Measurements from ENCODE around the gene METTL8. TPM values are rescaled to one million over a fixed set of nuclear protein-coding genes. Genes with fewer than 3 reads are reported as not detected.

Gene METTL8
- total and polyA plus RNA-seq, 8 donors, result 13.8 to 19.2 (median 15.2) TPM

DNA sequence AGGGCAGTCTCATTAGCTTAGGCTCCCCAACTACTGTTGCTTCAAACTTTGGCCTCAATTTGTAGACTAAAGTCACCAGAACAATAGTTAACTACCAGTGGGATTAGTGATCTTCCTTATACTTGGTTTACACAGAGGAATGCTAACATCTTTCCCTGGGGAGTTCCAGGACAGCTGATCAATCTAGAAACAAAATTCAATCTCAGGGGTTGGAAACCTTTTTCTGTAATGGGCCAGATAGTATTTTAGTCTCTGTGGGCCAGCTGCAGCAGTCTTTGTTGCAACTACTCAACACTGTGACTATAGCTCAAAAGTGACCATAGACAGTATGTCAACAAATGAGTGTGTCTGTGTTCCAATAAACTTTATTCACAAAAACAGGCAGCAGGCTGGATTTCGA lies 85.7 kb downstream of the METTL8 start:
- TF ChIP-seq, protein P1, sequence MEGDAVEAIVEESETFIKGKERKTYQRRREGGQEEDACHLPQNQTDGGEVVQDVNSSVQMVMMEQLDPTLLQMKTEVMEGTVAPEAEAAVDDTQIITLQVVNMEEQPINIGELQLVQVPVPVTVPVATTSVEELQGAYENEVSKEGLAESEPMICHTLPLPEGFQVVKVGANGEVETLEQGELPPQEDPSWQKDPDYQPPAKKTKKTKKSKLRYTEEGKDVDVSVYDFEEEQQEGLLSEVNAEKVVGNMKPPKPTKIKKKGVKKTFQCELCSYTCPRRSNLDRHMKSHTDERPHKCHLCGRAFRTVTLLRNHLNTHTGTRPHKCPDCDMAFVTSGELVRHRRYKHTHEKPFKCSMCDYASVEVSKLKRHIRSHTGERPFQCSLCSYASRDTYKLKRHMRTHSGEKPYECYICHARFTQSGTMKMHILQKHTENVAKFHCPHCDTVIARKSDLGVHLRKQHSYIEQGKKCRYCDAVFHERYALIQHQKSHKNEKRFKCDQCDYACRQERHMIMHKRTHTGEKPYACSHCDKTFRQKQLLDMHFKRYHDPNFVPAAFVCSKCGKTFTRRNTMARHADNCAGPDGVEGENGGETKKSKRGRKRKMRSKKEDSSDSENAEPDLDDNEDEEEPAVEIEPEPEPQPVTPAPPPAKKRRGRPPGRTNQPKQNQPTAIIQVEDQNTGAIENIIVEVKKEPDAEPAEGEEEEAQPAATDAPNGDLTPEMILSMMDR (IDR thresholded peaks at IDR 0.05), result no peak
- ATAC-seq, result no peak
- H3K27me3 ChIP-seq, result no peaks in the 10 kb centered on the region
- H3K4me1 ChIP-seq, result no peaks in the 10 kb centered on the region
- no peak overlapping the region for H3K27ac ChIP-seq
- no peak for DNase-seq
- intact Hi-C loops (cut with DNase I), result no loop called here
- no peaks in the 10 kb centered on the region for H3K36me3 ChIP-seq
- H3K9me3 ChIP-seq, result peaks cover 0 to 5% of the 10 kb centered on the region in 2 donors
- H3K4me3 ChIP-seq, result no peak overlapping the region

DNA sequence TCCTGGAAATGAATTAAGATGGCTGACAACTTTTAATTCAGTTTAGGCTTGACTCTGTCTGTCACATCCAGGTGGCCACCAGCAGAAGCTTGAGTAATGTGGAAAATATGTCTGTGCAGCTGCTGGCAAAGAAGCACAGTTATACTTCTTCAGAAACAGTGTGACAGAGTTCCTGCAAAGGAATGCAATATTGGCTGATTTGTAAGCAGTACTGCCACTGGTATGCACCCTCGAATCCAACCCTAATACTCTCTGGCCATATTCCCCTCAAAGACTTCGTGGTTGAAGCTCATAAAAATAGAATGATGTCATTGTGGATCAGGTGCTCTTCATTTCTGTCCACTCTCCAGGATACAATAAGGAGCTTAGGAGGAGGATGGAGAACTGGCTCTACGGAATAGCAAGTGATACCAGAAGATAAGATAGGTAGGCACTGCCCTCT lies 86.2 kb downstream of the METTL8 start:
- TF ChIP-seq, protein P1 (IDR thresholded peaks at IDR 0.05), result no peak
- Histone ChIP-seq H3K36me3 (no peaks in the 10 kb centered on the region), H3K4me1 (no peaks in the 10 kb centered on the region), H3K27ac (no peak overlapping the region), H3K4me3 (no peak overlapping the region), H3K27me3 (no peaks in the 10 kb centered on the region), H3K9me3 (peaks cover 0 to 5% of the 10 kb centered on the region in 2 donors)
- DNase-seq (no peak), ATAC-seq (peak; percentile 67)
- intact Hi-C loops (cut with DNase I), result no loop called here

DNA sequence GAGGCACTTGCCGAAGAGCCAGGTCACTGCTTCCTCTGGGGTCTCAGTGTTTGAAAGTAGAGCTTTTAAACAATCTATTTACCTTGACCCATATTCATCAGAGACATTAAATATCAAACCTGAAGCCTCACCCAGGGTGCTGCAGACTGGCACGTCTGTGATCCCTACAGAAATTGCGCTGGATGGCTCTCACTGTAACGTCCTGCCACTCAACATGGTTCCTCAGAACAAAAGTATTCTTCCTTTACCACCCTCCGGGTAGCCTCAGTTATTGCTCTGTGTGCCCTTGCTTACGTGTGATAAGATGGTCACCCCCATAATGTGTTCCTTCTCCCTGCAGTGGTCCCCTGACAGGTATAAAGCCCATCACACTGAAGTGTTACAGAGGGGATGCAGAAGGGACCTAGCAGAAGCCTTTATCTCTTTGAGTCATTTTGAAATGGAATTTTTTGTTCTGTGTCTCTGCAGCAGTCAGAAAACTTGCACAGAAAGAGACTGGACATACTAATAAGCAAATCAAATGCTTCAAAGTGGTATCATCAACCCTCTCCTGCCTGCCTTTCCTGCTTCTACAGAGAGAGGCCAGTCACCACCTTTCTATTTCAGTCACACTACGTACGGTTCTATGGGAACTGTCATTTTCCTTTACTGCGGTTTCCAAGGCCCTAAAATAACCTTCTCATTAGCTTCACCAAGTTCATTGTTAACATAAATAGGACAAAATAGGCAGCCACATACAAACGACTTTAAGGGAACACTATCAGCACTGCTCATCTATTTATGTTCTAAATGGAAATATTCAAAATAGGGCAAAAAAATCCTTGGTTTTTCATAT lies 86.8 kb downstream of the METTL8 start:
- Histone ChIP-seq H3K4me3 (no peak overlapping the region), H3K27me3 (no peaks in the 10 kb centered on the region), H3K4me1 (no peaks in the 10 kb centered on the region), H3K36me3 (no peaks in the 10 kb centered on the region), H3K27ac (no peak overlapping the region), H3K9me3 (peaks cover 0 to 3% of the 10 kb centered on the region in 2 donors)
- TF ChIP-seq, protein P1 (IDR thresholded peaks at IDR 0.05), result no peak
- intact Hi-C loops (cut with DNase I), result no loop called here
- ATAC-seq (no peak), DNase-seq (no peak)

DNA sequence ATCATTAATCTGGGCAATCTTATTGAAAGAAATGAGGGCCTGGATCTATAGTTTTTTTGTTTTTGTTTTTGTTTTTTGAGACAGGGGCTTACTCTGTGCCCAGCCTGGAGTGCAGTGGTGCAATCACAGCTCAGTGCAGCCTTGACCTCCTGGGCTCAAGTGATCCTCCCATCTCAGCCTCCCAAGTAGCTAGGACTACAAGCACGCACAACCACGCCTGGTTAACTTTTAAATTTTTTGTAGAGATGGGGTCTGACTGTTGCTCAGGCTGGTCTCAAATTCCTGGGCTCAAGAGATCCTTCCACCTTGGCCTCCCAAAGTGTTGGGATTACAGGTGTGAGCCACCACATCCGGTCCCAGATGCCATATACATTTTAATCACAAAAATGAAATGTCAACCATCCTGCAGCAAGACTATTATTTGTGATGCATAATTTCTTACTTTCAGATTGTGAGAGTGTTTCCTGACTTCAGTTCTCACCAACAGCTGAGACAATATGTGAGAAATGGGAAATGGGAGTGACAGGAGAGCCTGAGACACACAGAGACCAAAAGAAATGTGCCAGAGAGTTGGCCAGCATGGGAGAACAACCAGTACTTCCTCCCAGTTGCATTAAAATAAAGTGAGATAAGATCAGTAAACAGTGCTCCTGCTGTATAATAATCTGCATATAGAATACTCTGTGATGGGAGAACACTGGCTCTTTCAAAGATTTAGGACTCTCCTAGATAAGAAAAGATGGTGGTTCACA lies 87.6 kb downstream of the METTL8 start:
- TF ChIP-seq, protein P1 (IDR thresholded peaks at IDR 0.05), result no peak
- no peaks in the 10 kb centered on the region for H3K36me3 ChIP-seq
- intact Hi-C loops (cut with DNase I), result no loop called here
- H3K27ac ChIP-seq, result no peak overlapping the region
- H3K4me1 ChIP-seq, result no peaks in the 10 kb centered on the region
- no peak for ATAC-seq
- H3K4me3 ChIP-seq, result no peak overlapping the region
- DNase-seq, result no peak
- H3K9me3 ChIP-seq, result no peaks in the 10 kb centered on the region
- no peaks in the 10 kb centered on the region for H3K27me3 ChIP-seq

DNA sequence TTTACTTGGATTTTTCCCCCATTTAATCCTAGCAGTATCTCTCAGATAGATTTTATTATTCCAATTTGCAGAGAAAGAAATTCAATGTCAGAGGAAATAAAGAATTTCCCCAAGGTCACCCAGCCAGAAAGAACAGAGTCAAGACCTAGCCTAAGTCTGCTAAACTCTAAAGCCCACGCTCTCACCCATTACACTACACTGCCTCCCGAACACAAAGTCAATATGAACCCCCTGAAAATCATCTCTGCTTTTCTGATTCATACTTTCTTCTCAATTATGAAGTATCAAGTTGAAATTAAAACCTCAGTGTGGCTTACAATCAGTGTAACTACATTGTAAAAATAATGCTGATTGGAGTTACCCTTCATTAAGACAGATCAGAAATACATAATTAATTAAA lies 89.6 kb downstream of the METTL8 start:
- TF ChIP-seq, protein P1 (IDR thresholded peaks at IDR 0.05), result no peak
- intact Hi-C loops (cut with DNase I), result no loop called here
- no peaks in the 10 kb centered on the region for H3K36me3 ChIP-seq
- H3K4me1 ChIP-seq, result no peaks in the 10 kb centered on the region
- no peaks in the 10 kb centered on the region for H3K9me3 ChIP-seq
- H3K27me3 ChIP-seq, result no peaks in the 10 kb centered on the region
- ATAC-seq (no peak), DNase-seq (no peak)
- no peak overlapping the region for H3K27ac ChIP-seq
- H3K4me3 ChIP-seq, result no peak overlapping the region
